H1 (cell line): ENCODE data around the gene ITPRIPL2.

Experiments
- CTCF ChIP-seq, 3 experiments: IDR thresholded peaks; 1 replicate in 2 of 3; 2 replicates in 1 of 3; pipeline versions ENCODE4 v1.5.1 to v1.6.1; 2011; ENCODE audit warnings: low read length in 3 of 3, mild to moderate bottlenecking in 3 of 3, inconsistent platforms in 2 of 3, low read depth in 1 of 3, moderate library complexity in 1 of 3; ENCODE audit not compliant: insufficient read depth in 1 of 3; ENCODE audit errors: control extremely low read depth in 1 of 3
- HDAC2 ChIP-seq, 2 experiments: fragments of 300-600 bp in 1 of 2; sonication (generic) in 1 of 2; IDR thresholded peaks; 2 replicates each; pipeline ENCODE4 v1.6.1; 2011 to 2012; ENCODE audit warnings: low read depth in 2 of 2, low read length in 2 of 2, mild to moderate bottlenecking in 2 of 2, moderate library complexity in 2 of 2, borderline replicate concordance in 1 of 2, inconsistent platforms in 1 of 2
- RAD21 ChIP-seq, 2 experiments: IDR thresholded peaks in 1 of 2; conservative IDR thresholded peaks in 1 of 2; 2 replicates each; pipeline ENCODE4 v1.6.1; 2011; ENCODE audit warnings: low read depth in 2 of 2, low read length in 2 of 2, improper control_type of control experiment in 1 of 2, inconsistent platforms in 1 of 2, mild to moderate bottlenecking in 1 of 2, moderate library complexity in 1 of 2
- RFX5 ChIP-seq: IDR thresholded peaks from 2 replicates; pipeline ENCODE4 v1.6.1; 2011; ENCODE audit warnings: low read depth, low read length, improper control_type of control experiment, borderline replicate concordance
- TBP ChIP-seq: IDR thresholded peaks from 2 replicates; pipeline ENCODE4 v1.6.1; 2011; ENCODE audit warnings: low read depth, low read length, improper control_type of control experiment
- TEAD4 ChIP-seq: IDR thresholded peaks from 2 replicates; pipeline ENCODE4 v1.6.1; 2012; ENCODE audit warnings: low read depth, low read length, inconsistent platforms, mixed read lengths

DNA sequence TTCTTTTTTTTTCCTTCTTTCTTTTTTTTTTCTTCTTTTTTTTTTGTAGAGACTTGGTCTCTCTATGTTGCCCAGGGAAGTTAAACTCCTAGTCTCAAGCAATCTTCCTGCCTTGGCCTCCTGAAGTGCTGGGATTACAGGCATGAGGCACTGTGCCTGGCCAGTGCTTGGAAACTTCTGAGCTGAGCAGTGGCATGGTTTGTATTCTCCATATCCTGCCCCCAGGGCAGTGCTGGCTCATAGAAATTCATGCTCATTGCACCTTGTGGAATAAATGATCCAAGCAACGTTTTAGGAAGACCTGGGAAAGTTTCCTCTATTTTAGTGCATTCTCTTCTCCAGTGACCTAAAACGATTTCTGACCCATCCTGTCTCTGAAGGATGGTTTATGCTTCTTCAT is 37.5 kb downstream of the ITPRIPL2 start:
- TF ChIP-seq RFX5 (no peak), RAD21 (IDR thresholded peaks at IDR 0.05 in 1 of 2, conservative IDR thresholded peaks at IDR 0.05 in 1 of 2; ENCODE audit: low read depth in 2 of 2, low read length in 2 of 2) (no peak), CTCF (IDR thresholded peaks at IDR 0.05; ENCODE audit: control extremely low read depth in 1 of 3, insufficient read depth in 1 of 3, low read depth in 1 of 3, low read length in 3 of 3) (no peak), TEAD4 (no peak), HDAC2 (IDR thresholded peaks at IDR 0.05; ENCODE audit: borderline replicate concordance in 1 of 2, low read depth in 2 of 2, low read length in 2 of 2) (no peak), TBP (no peak)
